Parathyroid adenoma (tissue), 2 donors: ENCODE results near the gene ANKRD33B.

ENCODE experiments used
- H2AFZ ChIP-seq: fragments of 300-600 bp; sonication (generic); one replicate; pipeline ENCODE4 v1.7.0; 2017; ENCODE audit warnings: antibody characterized with exemption, mild to moderate bottlenecking
- H3K27ac ChIP-seq: fragments of 300-600 bp; sonication (generic); one replicate; pipeline ENCODE4 v1.7.0; 2017
- H3K27me3 ChIP-seq: fragments of 300-600 bp; sonication (generic); one replicate; pipeline ENCODE4 v1.7.0; 2017; ENCODE audit warnings: low read length; ENCODE audit not compliant: control insufficient read depth, insufficient read depth
- H3K36me3 ChIP-seq: fragments of 300-600 bp; sonication (generic); one replicate; pipeline ENCODE4 v1.7.0; 2017; ENCODE audit warnings: low read length; ENCODE audit not compliant: control insufficient read depth, insufficient read depth
- H3K4me1 ChIP-seq: fragments of 300-600 bp; sonication (generic); one replicate; pipeline ENCODE4 v1.7.0; 2017; ENCODE audit warnings: control low read depth
- H3K4me2 ChIP-seq: fragments of 300-600 bp; sonication (generic); one replicate; pipeline ENCODE4 v1.7.0; 2017; ENCODE audit warnings: low read length
- H3K4me3 ChIP-seq: fragments of 300-600 bp; sonication (generic); one replicate; pipeline ENCODE4 v1.7.0; 2017; ENCODE audit warnings: low read depth, low read length
- H3K79me2 ChIP-seq: fragments of 300-600 bp; sonication (generic); one replicate; pipeline ENCODE4 v1.7.0; 2017; ENCODE audit warnings: control low read depth
- H3K9ac ChIP-seq: fragments of 300-600 bp; sonication (generic); one replicate; pipeline ENCODE4 v1.7.0; 2017; ENCODE audit warnings: mild to moderate bottlenecking
- H3K9me3 ChIP-seq: fragments of 300-600 bp; sonication (generic); one replicate; pipeline ENCODE4 v1.7.0; 2017; ENCODE audit warnings: low read length; ENCODE audit not compliant: control insufficient read depth
- TF ChIP-seq, protein P1 (sequence below): fragments of 300-600 bp; sonication (generic); IDR thresholded peaks from one replicate; pipeline ENCODE4 v1.7.0; 2017; ENCODE audit warnings: antibody characterized with exemption, mild to moderate bottlenecking
- donor health status: primary hyperparathyroidism.

ANKRD33B gene

DNA sequence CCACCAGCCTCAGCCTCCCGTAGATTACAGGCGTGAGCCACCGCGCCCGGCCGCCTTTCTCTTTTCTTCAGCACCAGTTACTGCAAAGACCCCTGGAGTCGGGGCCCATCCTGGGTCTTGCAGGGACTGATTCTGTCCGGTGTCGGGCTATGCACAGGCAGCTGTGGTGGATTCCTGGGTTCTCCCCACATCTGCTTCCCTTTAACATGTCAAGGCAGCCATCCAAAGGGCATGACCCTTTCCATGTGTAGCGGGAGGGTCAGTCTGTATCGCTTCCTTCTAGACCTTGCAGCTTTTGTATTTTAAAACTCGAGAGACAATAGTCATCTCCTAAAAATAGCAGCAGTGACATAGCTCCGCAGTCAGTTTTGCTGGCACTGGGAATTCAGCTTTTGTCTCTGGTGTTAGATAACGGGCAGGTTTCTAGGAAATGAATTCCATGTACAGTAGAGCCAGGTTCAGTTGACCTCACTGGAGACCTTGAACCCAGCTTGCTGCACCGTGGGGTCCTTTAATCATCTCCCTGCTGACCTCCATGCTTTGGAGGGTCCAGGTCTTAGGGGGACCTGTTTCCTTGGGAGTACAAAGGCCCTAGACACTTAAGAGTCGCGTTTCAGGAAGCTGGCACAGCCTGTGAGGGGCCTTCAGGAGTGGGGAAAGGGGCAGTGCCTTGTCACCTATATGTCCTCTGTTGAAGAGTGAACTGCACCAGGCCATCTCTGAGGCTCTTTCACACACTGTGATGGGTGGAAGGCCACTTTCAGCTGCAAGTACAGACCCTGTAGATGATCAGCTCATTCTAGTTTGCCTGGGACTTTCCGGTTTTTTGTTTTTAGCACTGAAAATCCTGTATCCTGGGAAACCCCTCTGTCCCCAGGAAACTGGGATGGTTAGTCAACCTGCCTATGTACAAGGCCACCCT is 13.8 kb downstream of the ANKRD33B start:
- TF ChIP-seq, protein P1, sequence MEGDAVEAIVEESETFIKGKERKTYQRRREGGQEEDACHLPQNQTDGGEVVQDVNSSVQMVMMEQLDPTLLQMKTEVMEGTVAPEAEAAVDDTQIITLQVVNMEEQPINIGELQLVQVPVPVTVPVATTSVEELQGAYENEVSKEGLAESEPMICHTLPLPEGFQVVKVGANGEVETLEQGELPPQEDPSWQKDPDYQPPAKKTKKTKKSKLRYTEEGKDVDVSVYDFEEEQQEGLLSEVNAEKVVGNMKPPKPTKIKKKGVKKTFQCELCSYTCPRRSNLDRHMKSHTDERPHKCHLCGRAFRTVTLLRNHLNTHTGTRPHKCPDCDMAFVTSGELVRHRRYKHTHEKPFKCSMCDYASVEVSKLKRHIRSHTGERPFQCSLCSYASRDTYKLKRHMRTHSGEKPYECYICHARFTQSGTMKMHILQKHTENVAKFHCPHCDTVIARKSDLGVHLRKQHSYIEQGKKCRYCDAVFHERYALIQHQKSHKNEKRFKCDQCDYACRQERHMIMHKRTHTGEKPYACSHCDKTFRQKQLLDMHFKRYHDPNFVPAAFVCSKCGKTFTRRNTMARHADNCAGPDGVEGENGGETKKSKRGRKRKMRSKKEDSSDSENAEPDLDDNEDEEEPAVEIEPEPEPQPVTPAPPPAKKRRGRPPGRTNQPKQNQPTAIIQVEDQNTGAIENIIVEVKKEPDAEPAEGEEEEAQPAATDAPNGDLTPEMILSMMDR, result no peak
- Histone ChIP-seq H2AFZ (no peak overlapping the region), H3K4me3 (no peak overlapping the region), H3K36me3 (no peaks in the 10 kb centered on the region), H3K9ac (no peak overlapping the region), H3K79me2 (no peaks in the 10 kb centered on the region), H3K4me1 (no peaks in the 10 kb centered on the region), H3K27ac (no peak overlapping the region), H3K4me2 (no peak overlapping the region), H3K9me3 (no peaks in the 10 kb centered on the region), H3K27me3 (no peaks in the 10 kb centered on the region)

DNA sequence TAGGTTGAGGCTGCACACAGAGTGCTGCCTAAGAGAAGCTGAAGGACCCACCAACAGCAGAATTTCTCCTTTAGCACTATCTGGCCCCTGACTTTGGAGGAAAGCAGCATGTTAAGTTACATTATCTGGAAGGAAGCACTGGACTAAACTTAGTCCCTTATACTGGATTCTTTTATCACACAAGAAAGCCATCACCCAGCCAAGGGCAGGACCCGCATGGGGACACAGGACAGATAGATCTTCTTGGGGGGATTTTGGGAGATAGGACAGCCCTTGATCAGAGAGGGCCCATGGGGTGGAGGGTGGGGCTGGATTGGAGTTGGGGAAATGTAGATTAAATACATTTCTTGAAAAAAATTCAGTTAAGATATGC is 14.4 kb downstream of the ANKRD33B start:
- TF ChIP-seq, protein P1, result no peak

DNA sequence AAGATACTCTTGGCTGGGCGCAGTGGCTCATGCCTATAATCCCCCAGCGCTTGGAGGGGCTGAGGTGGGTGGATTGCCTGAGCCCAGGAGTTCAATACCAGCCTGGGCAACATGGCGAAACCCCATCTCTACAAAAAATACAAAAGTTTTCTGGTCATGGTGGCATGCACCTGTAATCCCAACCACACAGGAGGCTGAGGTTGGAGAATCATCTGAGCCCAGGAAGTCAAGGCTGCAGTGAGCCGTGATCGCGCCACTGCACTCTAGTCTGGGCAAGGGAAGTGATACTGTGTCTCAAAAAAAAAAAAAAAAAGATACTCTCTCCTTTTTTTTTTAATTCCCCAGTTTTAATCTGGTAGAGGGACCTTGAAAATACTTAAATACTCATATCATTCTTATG is 15.0 kb downstream of the ANKRD33B start:
- no peak overlapping the region for H3K4me2 ChIP-seq
- H3K36me3 ChIP-seq, result no peaks in the 10 kb centered on the region
- TF ChIP-seq, protein P1, result no peak
- no peaks in the 10 kb centered on the region for H3K4me1 ChIP-seq
- no peak overlapping the region for H3K9ac ChIP-seq
- no peaks in the 10 kb centered on the region for H3K27me3 ChIP-seq
- no peak overlapping the region for H3K27ac ChIP-seq
- H2AFZ ChIP-seq, result no peak overlapping the region
- H3K9me3 ChIP-seq, result no peaks in the 10 kb centered on the region
- no peak overlapping the region for H3K4me3 ChIP-seq
- no peaks in the 10 kb centered on the region for H3K79me2 ChIP-seq

More for the DNA sequence above, 14.4 kb downstream of the ANKRD33B start:
- H3K36me3 ChIP-seq, result no peaks in the 10 kb centered on the region
- no peak overlapping the region for H3K4me3 ChIP-seq
- no peaks in the 10 kb centered on the region for H3K27me3 ChIP-seq
- H3K27ac ChIP-seq, result no peak overlapping the region
- no peaks in the 10 kb centered on the region for H3K9me3 ChIP-seq
- H3K4me2 ChIP-seq, result no peak overlapping the region
- no peak overlapping the region for H2AFZ ChIP-seq
- no peaks in the 10 kb centered on the region for H3K79me2 ChIP-seq
- H3K4me1 ChIP-seq, result no peaks in the 10 kb centered on the region
- no peak overlapping the region for H3K9ac ChIP-seq

DNA sequence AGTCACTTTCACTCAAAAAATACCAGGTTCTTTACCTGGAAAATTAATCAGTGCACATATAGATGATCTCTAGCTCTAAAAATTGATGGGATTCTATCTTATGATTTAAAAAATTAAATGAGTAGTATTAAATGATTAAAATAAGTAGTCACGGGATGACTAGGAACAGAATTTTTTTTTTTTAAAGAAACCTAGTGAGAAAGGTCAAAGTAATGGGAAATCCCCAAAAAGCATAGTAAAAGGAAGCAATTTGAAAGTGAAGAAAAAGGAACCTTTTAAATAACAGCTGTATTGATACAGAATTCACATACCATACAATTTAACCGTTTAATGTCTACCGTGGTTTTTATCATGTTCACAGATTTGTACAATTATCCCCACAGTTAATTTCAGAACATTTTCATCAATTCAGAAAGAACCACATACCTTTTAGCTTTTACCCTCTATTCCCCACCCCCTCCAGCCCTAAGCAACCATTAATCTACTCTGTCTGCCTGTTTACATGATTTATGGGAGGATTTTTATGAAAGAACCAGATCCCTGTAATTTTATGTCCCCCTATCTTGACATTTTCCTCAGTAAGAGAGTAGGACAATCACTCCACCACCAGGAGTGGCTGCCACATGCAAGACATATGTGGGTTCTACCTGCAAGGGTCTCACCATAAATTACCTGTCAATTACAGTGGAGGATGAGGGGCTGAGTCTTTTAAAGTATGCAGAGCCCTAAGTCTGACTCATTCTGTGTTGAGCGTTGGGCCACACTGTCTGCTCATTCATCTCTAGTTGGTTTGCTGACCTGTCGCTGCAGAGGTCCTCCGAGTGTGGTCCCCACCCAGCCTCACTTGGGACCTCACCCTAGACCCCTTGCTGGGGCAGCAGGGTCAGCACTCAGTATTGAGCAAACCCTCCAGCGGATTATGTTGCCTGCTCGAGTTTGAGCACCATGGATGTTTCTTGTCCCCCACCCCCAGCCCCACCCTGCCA is 16.0 kb downstream of the ANKRD33B start:
- Histone ChIP-seq H3K9ac (no peak overlapping the region), H3K27me3 (no peaks in the 10 kb centered on the region), H2AFZ (no peak overlapping the region), H3K4me1 (no peaks in the 10 kb centered on the region), H3K4me3 (no peak overlapping the region), H3K9me3 (no peaks in the 10 kb centered on the region), H3K4me2 (no peak overlapping the region), H3K79me2 (no peaks in the 10 kb centered on the region), H3K27ac (no peak overlapping the region), H3K36me3 (no peaks in the 10 kb centered on the region)
- TF ChIP-seq, protein P1, result no peak
